Liver (tissue), 3 donors: Measurements from ENCODE around the gene RNF39.

ENCODE experiments used
- CTCF ChIP-seq: fragments of 150-350 bp; IDR thresholded peaks from 2 replicates; pipeline ENCODE4 v1.5.1; 2017; ENCODE audit warnings: improper control_type of control experiment, low read depth, low read length; ENCODE audit not compliant: missing input control
- EGR1 ChIP-seq, 2 donors: IDR thresholded peaks; 2 replicates each; pipeline ENCODE4 v1.6.1; 2016 to 2018; ENCODE audit warnings: antibody characterized with exemption in 2 of 2, low read depth in 2 of 2
- FOXA2 ChIP-seq: IDR thresholded peaks from 2 replicates; pipeline ENCODE4 v1.6.1; 2016; ENCODE audit warnings: antibody characterized with exemption
- HNF4G ChIP-seq: IDR thresholded peaks from 2 replicates; pipeline ENCODE4 v1.6.1; 2016; ENCODE audit warnings: antibody characterized with exemption
- MAX ChIP-seq: IDR thresholded peaks from 2 replicates; pipeline ENCODE4 v1.6.1; 2016; ENCODE audit warnings: antibody characterized with exemption
- SP1 ChIP-seq: IDR thresholded peaks from 2 replicates; pipeline ENCODE4 v1.6.1; 2018; ENCODE audit warnings: antibody characterized with exemption, mild to moderate bottlenecking
- ZBTB33 ChIP-seq: IDR thresholded peaks from 2 replicates; pipeline ENCODE4 v1.6.1; 2016; ENCODE audit warnings: antibody characterized with exemption
- donor health status: healthy.
- donor health status: healthy.

GRCh38 chr6:30020626-30021025 is 54.9 kb downstream of the RNF39 start:
- TF ChIP-seq FOXA2, result no peak
- TF ChIP-seq CTCF, result no peak
- TF ChIP-seq EGR1 (IDR thresholded peaks at IDR 0.05; ENCODE audit: low read depth in 2 of 2), result no peak
- TF ChIP-seq MAX, result no peak
- no peak for TF ChIP-seq SP1
- TF ChIP-seq HNF4G, result no peak
- TF ChIP-seq ZBTB33, result no peak
